ENCODE measurements around the gene FGF22. TPM values are rescaled to one million over a fixed set of nuclear protein-coding genes. Genes with fewer than 3 reads are reported as not detected.
A peak's percentile ranks its signal among the peaks of the same experiment; 100 is the strongest.

The FGF22 gene
- total and polyA plus RNA-seq, 2 of the 8 experiments (the other 6 are each of a cell fraction or from before 2014, with no cell fraction given) = 0.44 to 1.7 TPM

GRCh38 chr19:640606-641189 lies 1.0 kb downstream of the FGF22 start:
- no peaks in the 10 kb centered on the region for H3K79me2 ChIP-seq (ENCODE audit: control insufficient read depth in 1 of 2, insufficient read depth in 2 of 2, low read length in 2 of 2)
- no peaks in the 10 kb centered on the region for H3K9me3 ChIP-seq (ENCODE audit: insufficient read depth in 2 of 2, low read depth in 1 of 2, low read length in 1 of 2)
- H2BK120ac ChIP-seq (replicated peaks; ENCODE audit: low read depth, low read length) = no peak overlapping the region
- no peak overlapping the region for H3K4ac ChIP-seq (replicated peaks; ENCODE audit: insufficient read length, low read depth, low read length)
- no peak overlapping the region for H2BK5ac ChIP-seq (ENCODE audit: low read depth, low read length)
- 89% methylated on average over 28 of the region's 31 CpGs; no CpG with 5 or more reads in 1 of the 2 experiments for whole genome bisulfite sequencing, 2 experiments (ENCODE audit: extremely low coverage in 1 of 2, insufficient coverage in 1 of 2, insufficient read length in 1 of 2, insufficient replicate concordance in 2 of 2, low coverage in 1 of 2, low lambda C conversion rate in 2 of 2, missing lambda C conversion rate in 1 of 2)
- no peak overlapping the region for H2AK5ac ChIP-seq (ENCODE audit: low read depth, low read length)
- no peak for FAIRE-seq
- H4K91ac ChIP-seq (replicated peaks; ENCODE audit: insufficient read length, low read length) = no peak overlapping the region
- no peak overlapping the region for H2BK20ac ChIP-seq (ENCODE audit: low read length)
- CTCF ChIA-PET (ENCODE audit: partially characterized antibody) = interaction anchor here (1.4 kb wide), 1 partner anchor 30 kb away, joined by 3 read pairs; no protein-coding TSS in a partner anchor
- no peak overlapping the region for H4K5ac ChIP-seq (ENCODE audit: insufficient read length, low read depth, low read length)
- no peak for TF ChIP-seq SRF (IDR thresholded peaks at IDR 0.05; ENCODE audit: low read depth, low read length)
- TF ChIP-seq GABPA (IDR thresholded peaks at IDR 0.05; ENCODE audit: borderline replicate concordance, insufficient read depth, low read length) = 0 out of 2 replicates have a peak, but pooled peaks have one; percentile 33
- peak overlapping the region in 1 of 4 experiments; percentile 57; a peak in 1 of 8 replicates for H3K4me3 ChIP-seq (ENCODE audit: extremely low read depth in 1 of 4, insufficient read depth in 2 of 4, low read depth in 3 of 4, low read length in 4 of 4)
- no peak overlapping the region for H2BK15ac ChIP-seq (ENCODE audit: low read length)
- POLR2A ChIA-PET (ENCODE audit: partially characterized antibody) = interaction anchor here (1.3 to 1.4 kb wide), 2 partner anchors 8 to 10 kb away, joined by 4 read pairs; no protein-coding TSS in a partner anchor
- peaks cover 4 to 5% of the 10 kb centered on the region in 2 experiments for H4K20me1 ChIP-seq (replicated peaks in 1 of 2; ENCODE audit: control insufficient read depth in 1 of 2, insufficient read depth in 2 of 2, low read length in 2 of 2)
- no peak overlapping the region for H3K56ac ChIP-seq (replicated peaks; ENCODE audit: insufficient read length, low read depth, low read length)
- no peak for DNase-seq (ENCODE audit: low read depth in 1 of 2, low spot score in 2 of 2)
- H3K14ac ChIP-seq (ENCODE audit: insufficient read length) = no peak overlapping the region
- H3K9ac ChIP-seq (replicated peaks in 1 of 4; ENCODE audit: extremely low read depth in 1 of 4, low read depth in 3 of 4, low read length in 3 of 4) = no peak overlapping the region
- H4K8ac ChIP-seq (ENCODE audit: extremely low read depth, insufficient read depth, low read length) = no peak overlapping the region
- no peak overlapping the region for H2AFZ ChIP-seq (ENCODE audit: low read length)
- peaks cover 5% of the 10 kb centered on the region; the same call in 1 of the 2 replicates for H3K23me2 ChIP-seq (ENCODE audit: low read depth, low read length)
- H3K23ac ChIP-seq (ENCODE audit: insufficient read length) = no peak overlapping the region
- H3K79me1 ChIP-seq (ENCODE audit: low read depth, low read length) = no peaks in the 10 kb centered on the region; the same call in 1 of the 2 replicates
- peak overlapping the region in 1 of 2 experiments; percentile 51; a peak in 1 of 4 replicates for H3K4me2 ChIP-seq (ENCODE audit: insufficient read depth in 1 of 2, low read depth in 2 of 2, low read length in 2 of 2)
- peaks cover 0 to 4% (median under 1%) of the 10 kb centered on the region in 4 experiments; a peak in 2 of 7 replicates for H3K4me1 ChIP-seq (replicated peaks in 1 of 4; ENCODE audit: control insufficient read depth in 3 of 4, insufficient read depth in 4 of 4, low read length in 3 of 4)
- no peak overlapping the region for H3K18ac ChIP-seq (ENCODE audit: extremely low read depth, low read length)
- no peak overlapping the region for H3K27ac ChIP-seq (ENCODE audit: low read depth, low read length)
- peaks cover 0 to 9% (median 0%) of the 10 kb centered on the region in 4 experiments; a peak in 1 of 8 replicates for H3K36me3 ChIP-seq (ENCODE audit: control insufficient read depth in 2 of 4, insufficient read depth in 4 of 4, low read length in 3 of 4)
- H2BK12ac ChIP-seq (ENCODE audit: low read depth, low read length) = no peak overlapping the region
- peaks cover 0 to 23% (median 11%) of the 10 kb centered on the region in 4 experiments; a peak in 5 of 7 replicates for H3K27me3 ChIP-seq (replicated peaks in 1 of 4; ENCODE audit: control insufficient read depth in 3 of 4, extremely low read depth in 1 of 4, insufficient read depth in 3 of 4, low read length in 3 of 4)
